ENCODE data around the gene PIGN.

PIGN gene

DNA sequence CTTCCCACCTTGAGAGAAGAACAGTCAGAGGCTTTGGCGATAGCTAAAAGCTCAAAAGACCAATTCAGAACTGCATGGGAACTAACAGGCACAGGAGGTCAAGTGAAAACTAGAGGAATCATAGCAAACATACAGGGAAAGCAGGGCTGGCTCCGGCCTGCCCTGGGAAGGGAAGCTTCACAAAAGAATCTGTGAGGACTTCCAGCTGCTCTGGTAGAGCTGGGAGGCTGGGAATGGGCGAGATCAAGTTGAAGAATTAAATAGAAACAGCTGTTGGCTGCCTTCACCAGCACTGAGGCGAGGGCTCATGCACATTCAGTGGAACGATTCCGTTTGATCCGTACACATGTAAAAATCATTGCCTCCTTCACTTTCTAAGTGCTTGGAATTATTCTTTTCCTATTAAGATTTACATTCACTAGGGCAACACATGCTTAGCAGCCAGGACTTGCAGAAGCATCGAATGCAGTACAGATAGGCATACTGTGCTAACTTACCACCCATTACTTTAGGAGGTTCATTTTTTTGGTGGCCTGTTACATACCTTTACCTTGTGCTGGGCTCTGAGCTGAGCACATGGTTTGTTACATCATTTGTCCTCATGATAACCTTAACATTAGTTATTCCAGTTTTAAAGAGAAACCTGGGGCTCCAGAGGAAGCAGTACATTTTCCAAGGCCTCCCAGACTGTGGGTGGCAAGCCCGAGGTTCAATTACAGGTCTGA, 168.7 kb downstream of the PIGN start:
- DNase-seq (ENCODE audit: low spot score): no peak
- no peak for FAIRE-seq

DNA sequence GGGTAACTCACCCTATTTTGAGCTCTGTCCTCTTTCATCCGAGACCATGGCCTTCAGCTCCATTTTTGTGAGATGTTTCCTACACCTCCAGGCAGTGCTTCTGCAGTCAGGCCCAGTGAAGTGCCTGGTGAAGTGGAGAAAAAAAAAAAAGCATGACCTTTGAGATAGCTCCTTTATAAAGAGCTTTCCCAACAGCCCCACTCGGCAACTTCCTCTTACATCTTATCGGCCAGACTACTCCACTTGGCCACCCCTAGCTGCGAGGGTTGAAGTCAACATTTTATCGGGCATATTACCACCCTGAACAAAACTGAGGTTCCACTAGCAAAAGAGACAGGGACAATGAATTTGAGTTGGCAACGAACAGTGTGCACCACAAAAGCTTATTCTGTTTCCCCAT, 169.2 kb downstream of the PIGN start:
- no peak for DNase-seq (ENCODE audit: low spot score)
- no peak for FAIRE-seq

DNA sequence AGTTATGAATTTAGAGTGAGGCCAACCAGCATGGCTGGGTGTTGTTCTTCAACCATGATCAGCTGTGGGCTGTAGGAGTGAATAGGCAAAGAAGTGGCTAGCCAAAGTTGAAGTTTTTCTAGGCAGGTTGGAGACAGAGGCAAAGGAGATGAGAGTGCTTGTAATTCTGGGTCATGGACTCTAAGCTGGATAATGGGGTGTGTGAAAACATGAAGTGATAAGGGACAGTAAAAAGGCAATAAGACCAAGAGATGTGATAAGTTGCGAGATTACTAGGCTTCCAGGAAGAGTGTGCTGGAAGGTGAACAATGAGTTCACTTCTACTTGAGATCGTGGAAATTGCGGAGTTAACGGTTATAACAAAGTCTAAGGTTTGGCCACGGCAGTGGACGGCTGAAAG, 175.4 kb downstream of the PIGN start:
- no peak for FAIRE-seq
- no peak for DNase-seq (ENCODE audit: low spot score)

DNA sequence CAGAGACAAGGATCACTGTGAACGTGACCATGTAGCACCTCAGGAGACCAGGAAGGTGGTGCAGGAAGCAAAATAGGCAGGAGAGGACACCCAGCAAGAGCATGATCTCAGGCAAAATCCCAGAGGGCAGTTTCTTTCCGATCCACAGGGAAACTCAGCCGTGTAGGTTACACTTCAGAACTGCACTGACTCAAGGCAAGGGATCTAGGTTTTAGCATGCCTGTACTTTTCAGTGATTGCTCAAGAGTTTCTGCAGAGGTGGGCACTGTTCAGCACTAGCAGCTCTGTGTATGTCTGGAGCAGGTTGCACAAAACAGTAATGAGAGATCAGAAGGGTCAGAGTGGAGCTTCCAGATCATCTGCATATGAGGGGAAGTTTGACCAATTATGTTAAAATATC, 177.3 kb downstream of the PIGN start:
- FAIRE-seq (no peak), DNase-seq (ENCODE audit: low spot score) (no peak)

DNA sequence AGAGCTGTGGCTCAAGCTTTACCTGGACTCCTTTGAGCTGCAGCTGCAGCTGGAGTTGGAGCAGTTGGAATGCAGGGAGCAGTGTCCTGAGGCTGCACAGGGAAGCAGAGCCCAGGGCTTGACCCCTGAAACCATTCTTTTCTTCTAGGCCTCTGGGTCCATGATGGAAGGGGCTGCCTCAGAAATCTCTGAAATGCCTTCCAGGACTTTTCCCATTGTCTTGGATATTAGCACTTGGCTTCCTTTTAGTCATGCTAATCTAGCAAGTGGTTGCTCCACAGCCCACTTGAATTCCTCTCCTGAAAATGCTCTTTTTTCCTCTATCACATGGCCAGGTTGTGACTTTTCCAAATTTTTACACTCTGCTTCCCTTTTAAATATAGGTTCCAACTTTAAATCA, 185.5 kb downstream of the PIGN start:
- no peak for FAIRE-seq
- DNase-seq (ENCODE audit: low spot score): no peak

DNA sequence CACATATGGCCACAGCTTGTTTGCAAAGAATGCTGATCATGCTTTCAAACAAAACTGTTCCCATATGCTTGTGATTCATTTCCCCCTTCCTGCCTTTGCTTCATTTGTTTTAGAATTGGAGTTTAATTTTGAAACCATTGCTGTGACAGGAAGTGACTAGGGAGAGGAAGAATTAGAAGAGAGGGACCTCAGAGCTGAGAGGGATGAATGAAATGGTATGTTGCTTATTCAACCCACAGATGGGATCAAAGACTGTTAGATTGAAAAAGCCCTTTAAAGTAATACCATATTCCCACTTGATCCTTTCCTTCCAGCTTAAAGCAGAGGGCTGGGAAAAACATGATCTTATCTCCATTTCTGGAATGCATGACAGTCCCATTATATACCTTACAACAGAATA, 187.9 kb downstream of the PIGN start:
- DNase-seq (ENCODE audit: low spot score) (no peak), FAIRE-seq (no peak)

DNA sequence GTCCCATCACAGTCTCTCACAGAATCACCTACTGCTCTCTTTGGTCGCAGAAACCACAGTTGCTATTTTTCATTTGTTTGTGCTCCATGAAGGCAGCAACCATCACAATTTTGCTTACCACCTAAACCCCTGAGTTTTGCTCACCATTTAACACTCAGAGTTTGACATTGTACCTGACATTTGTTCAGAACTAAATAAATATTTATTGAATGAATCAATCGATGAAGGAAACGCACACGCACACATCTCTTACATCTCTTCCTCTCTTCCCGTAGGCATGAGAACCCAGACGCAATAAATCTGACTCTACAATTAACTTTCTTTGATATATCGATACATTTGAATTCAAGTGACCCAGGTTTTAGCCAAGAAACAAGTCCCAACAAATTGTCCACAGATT, 188.5 kb downstream of the PIGN start:
- FAIRE-seq (no peak), DNase-seq (ENCODE audit: low spot score) (no peak)

DNA sequence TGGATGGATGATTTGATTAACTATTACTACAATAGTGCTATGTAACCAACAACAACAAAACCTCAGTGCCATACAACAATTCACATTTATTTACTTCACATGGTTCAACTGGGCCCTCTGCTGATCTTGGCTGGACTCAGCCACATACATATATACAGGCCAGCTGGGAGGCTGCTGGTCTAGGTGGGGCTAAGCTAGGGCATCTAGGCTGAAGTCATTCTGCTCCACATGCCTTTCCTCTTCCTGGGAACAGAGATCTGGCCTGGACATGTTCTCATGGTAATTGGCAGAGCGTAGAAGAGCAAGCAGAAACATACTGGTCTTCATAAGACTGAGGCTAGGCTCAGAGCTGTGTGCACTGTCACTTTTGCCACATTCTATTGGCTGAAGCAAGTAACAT, 191.2 kb downstream of the PIGN start:
- DNase-seq (ENCODE audit: low spot score) (no peak), FAIRE-seq (no peak)

DNA sequence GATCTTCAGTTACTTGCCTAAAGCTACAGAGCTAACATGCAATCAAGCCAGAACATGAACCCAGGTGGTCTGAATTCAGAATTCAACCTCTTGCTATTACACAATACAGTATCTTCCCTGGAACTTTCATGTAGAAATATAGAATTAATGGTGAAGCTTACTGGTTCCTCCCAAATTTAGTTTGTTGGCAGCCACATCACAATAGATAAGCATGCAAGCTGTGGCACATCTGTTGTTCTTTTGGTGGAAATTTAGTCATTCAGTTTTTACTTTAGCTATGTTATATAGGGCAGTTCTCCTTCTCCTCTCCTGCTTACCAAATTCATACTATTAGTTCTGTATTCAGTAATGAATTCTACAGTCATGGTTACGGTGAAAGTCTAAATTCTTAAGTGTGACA, 193.0 kb downstream of the PIGN start:
- FAIRE-seq: no peak

DNA sequence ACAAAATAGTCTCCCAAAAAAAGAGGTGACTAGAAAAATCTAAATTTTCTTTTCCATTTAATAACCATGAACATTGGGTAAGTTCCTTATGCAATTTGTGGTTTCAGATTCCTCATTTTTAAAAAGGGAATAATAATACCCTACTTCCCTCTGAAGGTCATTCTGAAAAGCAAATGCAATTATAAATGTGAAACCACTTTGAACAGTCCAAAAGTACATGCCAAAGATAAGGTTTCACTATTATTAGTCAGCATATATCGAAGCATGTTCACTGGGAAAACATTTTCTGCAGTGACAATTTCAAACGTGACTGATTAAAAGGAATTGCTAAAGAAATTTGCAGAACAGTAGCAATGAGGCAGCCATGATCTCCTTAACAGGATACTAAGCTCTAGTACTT, 193.9 kb downstream of the PIGN start:
- no peak for FAIRE-seq
- DNase-seq (ENCODE audit: low spot score): no peak

More for the DNA sequence above, 193.0 kb downstream of the PIGN start:
- DNase-seq (ENCODE audit: low spot score): no peak

DNA sequence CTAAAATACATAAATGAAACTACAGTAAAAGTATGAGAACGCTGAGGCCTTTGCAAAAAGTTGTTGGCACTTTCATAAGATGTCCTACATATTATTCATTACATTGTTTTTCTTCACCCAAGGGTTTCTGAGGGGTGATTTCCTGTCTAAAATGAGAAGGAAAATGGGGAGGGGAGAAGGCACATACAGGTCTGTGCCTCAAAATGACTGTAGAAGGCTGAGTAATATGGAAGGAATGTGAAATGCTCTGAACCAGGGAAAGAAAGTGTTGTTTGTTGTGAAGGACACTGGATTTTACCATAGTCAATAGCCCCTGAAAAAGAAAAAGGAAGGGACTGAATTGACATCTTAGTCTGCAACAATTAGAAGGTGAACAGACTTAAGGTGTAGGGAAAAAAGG, 194.6 kb downstream of the PIGN start:
- DNase-seq (ENCODE audit: low spot score): peak; percentile 38
- no peak for FAIRE-seq

DNA sequence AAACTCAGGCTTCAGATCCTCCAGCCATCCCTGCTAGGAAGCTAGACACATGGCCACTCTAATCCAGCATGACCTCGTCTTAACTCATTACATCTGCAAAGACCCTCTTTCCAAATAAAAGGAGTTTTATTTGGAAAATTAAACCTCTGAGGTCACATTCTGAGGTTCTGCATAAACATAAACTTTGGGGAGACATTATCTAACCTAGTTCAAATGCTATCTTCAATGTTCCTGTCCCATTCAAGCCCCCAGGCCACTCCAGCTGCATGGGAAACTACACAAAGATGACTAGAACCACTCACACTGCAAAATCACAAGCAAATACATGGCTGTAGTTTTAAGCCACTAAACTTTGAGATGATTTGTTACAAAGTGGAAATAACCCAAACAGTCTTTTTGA, 195.0 kb downstream of the PIGN start:
- no peak for FAIRE-seq
- no peak for DNase-seq (ENCODE audit: low spot score)

DNA sequence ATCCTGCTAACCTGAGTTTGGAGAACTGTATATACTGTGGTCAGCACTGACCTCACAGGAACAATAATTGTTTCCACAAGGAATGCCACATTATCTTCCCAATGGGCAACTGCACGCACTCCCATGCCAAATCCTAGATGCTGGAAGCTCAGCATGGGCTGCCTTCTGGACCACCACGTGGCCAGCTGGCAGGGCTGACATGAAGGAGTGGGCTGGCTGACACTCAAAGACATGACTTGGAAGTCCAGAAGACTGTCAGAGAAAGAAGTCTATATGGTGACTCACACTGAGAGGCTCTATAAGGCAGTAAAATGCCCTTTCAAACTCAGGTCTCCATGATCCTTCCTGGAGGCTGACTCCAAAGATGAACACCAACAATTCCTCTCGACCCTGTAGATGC, 195.7 kb downstream of the PIGN start:
- DNase-seq (ENCODE audit: low spot score): peak; percentile 3

More for the DNA sequence above, 195.7 kb downstream of the PIGN start:
- FAIRE-seq: no peak
